Endodermal cell (in vitro differentiated cells): ENCODE results near the gene C17orf114.
A peak's percentile ranks its signal among the peaks of the same experiment; 100 is the strongest.

Experiments used
- DNase-seq: peaks from one replicate; pipeline ENCODE4 v3.0.0-alpha.2; 2017
- H3K27ac ChIP-seq: 2 replicates; pipeline ENCODE4 v1.5.1; 2013; ENCODE audit warnings: mild to moderate bottlenecking, low read depth, low read length, moderate library complexity
- H3K27me3 ChIP-seq: 2 replicates; pipeline ENCODE4 v1.6.1; 2013; ENCODE audit warnings: mild to moderate bottlenecking, low read length, moderate library complexity; ENCODE audit not compliant: insufficient read depth, control insufficient read depth, poor library complexity, severe bottlenecking
- H3K36me3 ChIP-seq: 2 replicates; pipeline ENCODE4 v1.7.0; 2013; ENCODE audit warnings: mild to moderate bottlenecking, low read length, moderate library complexity; ENCODE audit not compliant: control insufficient read depth, insufficient read depth
- H3K4me1 ChIP-seq: one replicate; pipeline ENCODE4 v1.7.0; 2013; ENCODE audit warnings: low read length; ENCODE audit not compliant: control insufficient read depth, insufficient read depth
- H3K4me3 ChIP-seq: 2 replicates; pipeline ENCODE4 v1.5.1; 2013; ENCODE audit warnings: mild to moderate bottlenecking, low read length, moderate library complexity
- H3K9ac ChIP-seq: 2 replicates; pipeline ENCODE4 v1.6.1; 2013; ENCODE audit warnings: mild to moderate bottlenecking, low read length, moderate library complexity; ENCODE audit not compliant: poor library complexity, severe bottlenecking; ENCODE audit errors: extremely low read depth
- H3K9me3 ChIP-seq: 2 replicates; pipeline ENCODE4 v1.6.1; 2013; ENCODE audit warnings: mild to moderate bottlenecking, low read length, moderate library complexity; ENCODE audit not compliant: control insufficient read depth
- H3K27ac Mint-ChIP-seq: 2 replicates; pipeline ENCODE4 v1.8.0; 2020; ENCODE audit warnings: mixed read lengths
- H3K27me3 Mint-ChIP-seq: 2 replicates; pipeline ENCODE4 v1.8.0; 2021; ENCODE audit warnings: mild to moderate bottlenecking, mixed read lengths; ENCODE audit not compliant: insufficient read depth
- H3K36me3 Mint-ChIP-seq: 2 replicates; pipeline ENCODE4 v1.8.0; 2020; ENCODE audit warnings: low read depth, mixed read lengths
- H3K4me1 Mint-ChIP-seq: 2 replicates; pipeline ENCODE4 v1.8.0; 2020; ENCODE audit warnings: mixed read lengths
- H3K4me3 Mint-ChIP-seq: 2 replicates; pipeline ENCODE4 v1.8.0; 2020; ENCODE audit warnings: mild to moderate bottlenecking, moderate library complexity, mixed read lengths
- H3K9me3 Mint-ChIP-seq: 2 replicates; pipeline ENCODE4 v1.8.0; 2020; ENCODE audit warnings: mild to moderate bottlenecking, mixed read lengths
- WGBS, 2 experiments: methylation state at CpG; one replicate each; pipeline versions ENCODE4 v1.1.5 to v1.1.7; 2013; ENCODE audit warnings: missing lambda C conversion rate in 2 of 2, mixed read lengths in 1 of 2; ENCODE audit not compliant: insufficient coverage in 1 of 2, insufficient read length in 1 of 2; 5-methylcytosine and 5-hydroxymethylcytosine counted together
- TF ChIP-seq, protein P1 (sequence below): fragments of 200-600 bp; sonication (generic); conservative IDR thresholded peaks from 2 replicates; pipeline ENCODE4 v1.5.0; 2021; ENCODE audit warnings: antibody characterized with exemption, mild to moderate bottlenecking

Gene C17orf114

DNA sequence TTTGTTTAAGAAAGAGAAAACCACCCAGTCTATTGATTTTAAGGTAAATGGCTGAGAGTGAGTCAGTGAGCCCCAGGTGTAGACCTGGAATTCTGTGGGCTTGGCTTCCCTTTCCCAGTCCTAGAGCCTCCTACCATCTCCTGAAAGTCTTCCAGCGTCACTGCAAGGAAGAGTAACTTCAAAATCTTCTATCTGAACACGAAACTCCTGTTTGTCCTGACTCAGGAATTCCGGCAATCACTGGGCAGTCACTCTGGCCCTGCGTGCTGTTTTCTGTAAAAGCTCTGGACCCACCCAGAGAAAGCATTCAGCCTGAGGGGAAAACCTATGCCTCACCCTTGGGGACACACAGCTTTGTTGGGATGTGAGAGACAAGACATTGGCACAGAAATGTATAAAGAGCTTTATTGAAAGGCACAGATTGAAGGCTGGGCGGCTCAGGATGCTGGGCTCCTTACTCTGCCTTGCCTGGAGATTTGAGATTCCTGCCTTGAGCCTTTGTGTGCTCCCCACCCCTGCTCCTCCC, 46.9 kb upstream of the C17orf114 start:
- H3K27me3 ChIP-seq = no peaks in the 10 kb centered on the region
- H3K4me1 ChIP-seq = no peaks in the 10 kb centered on the region
- H3K9me3 ChIP-seq = no peaks in the 10 kb centered on the region
- H3K4me3 ChIP-seq = no peak overlapping the region
- Mint-ChIP-seq H3K9me3 (no peaks in the 10 kb centered on the region), H3K36me3 (no peaks in the 10 kb centered on the region), H3K4me3 (no peak overlapping the region), H3K27ac (peak overlapping the region; percentile 81), H3K27me3 (no peaks in the 10 kb centered on the region), H3K4me1 (peaks cover 27% of the 10 kb centered on the region)
- no peaks in the 10 kb centered on the region for H3K36me3 ChIP-seq
- no peak overlapping the region for H3K27ac ChIP-seq
- DNase-seq = peak; percentile 68
- 77 to 82% methylated on average over 4 to 5 of the region's 5 CpGs for WGBS, 2 experiments
- no peak overlapping the region for H3K9ac ChIP-seq
- TF ChIP-seq, protein P1, sequence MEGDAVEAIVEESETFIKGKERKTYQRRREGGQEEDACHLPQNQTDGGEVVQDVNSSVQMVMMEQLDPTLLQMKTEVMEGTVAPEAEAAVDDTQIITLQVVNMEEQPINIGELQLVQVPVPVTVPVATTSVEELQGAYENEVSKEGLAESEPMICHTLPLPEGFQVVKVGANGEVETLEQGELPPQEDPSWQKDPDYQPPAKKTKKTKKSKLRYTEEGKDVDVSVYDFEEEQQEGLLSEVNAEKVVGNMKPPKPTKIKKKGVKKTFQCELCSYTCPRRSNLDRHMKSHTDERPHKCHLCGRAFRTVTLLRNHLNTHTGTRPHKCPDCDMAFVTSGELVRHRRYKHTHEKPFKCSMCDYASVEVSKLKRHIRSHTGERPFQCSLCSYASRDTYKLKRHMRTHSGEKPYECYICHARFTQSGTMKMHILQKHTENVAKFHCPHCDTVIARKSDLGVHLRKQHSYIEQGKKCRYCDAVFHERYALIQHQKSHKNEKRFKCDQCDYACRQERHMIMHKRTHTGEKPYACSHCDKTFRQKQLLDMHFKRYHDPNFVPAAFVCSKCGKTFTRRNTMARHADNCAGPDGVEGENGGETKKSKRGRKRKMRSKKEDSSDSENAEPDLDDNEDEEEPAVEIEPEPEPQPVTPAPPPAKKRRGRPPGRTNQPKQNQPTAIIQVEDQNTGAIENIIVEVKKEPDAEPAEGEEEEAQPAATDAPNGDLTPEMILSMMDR = no peak

DNA sequence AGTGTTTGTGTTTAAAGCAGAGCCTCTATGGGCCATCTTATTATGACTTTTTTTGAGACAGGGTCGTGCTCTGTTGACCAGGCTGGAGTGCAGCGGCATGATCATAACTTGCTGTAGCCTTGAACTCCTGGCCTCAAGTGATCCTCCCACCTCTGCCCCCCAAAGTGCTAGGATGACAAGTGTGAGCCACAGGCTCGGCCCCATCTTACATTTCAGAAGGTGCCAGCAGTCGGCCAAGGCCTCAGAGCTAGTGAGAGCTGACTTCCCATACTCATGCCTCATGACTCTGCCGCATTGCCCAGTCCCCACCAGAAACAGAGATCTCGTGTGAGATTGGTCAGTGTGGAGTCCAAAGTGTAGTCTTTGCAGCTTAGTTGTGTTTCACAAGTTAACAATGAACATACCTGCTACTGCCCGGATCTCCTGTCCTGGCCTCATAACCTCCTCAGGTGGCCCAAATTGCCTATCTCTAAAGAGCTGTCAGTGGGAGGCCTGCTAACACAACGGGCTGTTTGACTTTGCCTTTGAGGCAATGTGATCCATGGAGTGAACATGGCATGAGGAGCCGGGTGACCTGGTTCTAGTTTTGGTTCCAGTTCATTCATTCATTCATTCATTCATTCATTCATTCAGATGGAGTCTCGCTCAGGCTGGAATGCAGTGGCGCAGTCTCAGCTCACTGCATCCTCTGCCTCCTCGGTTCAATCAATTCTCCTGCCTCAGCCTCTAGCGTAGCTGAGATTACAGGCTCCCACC, 44.7 kb upstream of the C17orf114 start:
- Histone ChIP-seq H3K36me3 (no peaks in the 10 kb centered on the region), H3K4me3 (no peak overlapping the region), H3K4me1 (no peaks in the 10 kb centered on the region), H3K27ac (no peak overlapping the region), H3K9ac (no peak overlapping the region), H3K27me3 (no peaks in the 10 kb centered on the region), H3K9me3 (no peaks in the 10 kb centered on the region)
- TF ChIP-seq, protein P1 = no peak
- no peak overlapping the region for H3K4me3 Mint-ChIP-seq
- 84 to 87% methylated on average over 13 of the region's 13 CpGs for WGBS, 2 experiments
- DNase-seq = no peak
- peaks cover 20% of the 10 kb centered on the region for H3K4me1 Mint-ChIP-seq
- peaks cover 3% of the 10 kb centered on the region for H3K36me3 Mint-ChIP-seq
- no peaks in the 10 kb centered on the region for H3K27me3 Mint-ChIP-seq
- no peak overlapping the region for H3K27ac Mint-ChIP-seq
- H3K9me3 Mint-ChIP-seq = no peaks in the 10 kb centered on the region

DNA sequence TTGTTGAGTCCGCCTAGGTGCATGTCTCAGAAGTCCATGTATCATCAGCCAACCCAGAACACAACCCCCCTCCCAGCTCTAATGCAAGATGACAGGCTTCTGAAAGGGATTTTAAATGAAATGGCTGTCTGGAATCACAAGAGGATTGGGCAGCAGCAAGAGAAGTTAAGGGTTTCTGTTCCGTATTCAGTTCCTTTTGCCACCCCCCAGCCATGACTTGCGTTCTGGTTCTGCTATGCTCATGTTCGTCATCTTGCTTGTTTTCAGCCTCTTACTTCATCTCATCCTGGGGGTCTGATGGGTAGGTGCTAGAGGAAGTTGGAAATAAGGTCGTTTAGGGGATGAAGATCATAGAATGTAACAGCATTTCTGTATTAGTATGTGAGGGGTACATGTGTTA, 43.0 kb upstream of the C17orf114 start:
- H3K9ac ChIP-seq = no peak overlapping the region
- H3K27ac Mint-ChIP-seq = no peak overlapping the region

More for the DNA sequence above, 43.0 kb upstream of the C17orf114 start:
- peaks cover 16% of the 10 kb centered on the region for H3K4me1 Mint-ChIP-seq
- DNase-seq = no peak
- no peaks in the 10 kb centered on the region for H3K36me3 ChIP-seq
- H3K4me3 ChIP-seq = no peak overlapping the region
- H3K9me3 ChIP-seq = no peaks in the 10 kb centered on the region
- no peaks in the 10 kb centered on the region for H3K4me1 ChIP-seq
- H3K36me3 Mint-ChIP-seq = peaks cover 3% of the 10 kb centered on the region
- H3K27ac ChIP-seq = no peak overlapping the region
- TF ChIP-seq, protein P1 = no peak
- 98 to 100% methylated on average over 2 to 5 of the region's 5 CpGs for WGBS, 2 experiments
- no peaks in the 10 kb centered on the region for H3K27me3 ChIP-seq
- H3K27me3 Mint-ChIP-seq = no peaks in the 10 kb centered on the region
- no peak overlapping the region for H3K4me3 Mint-ChIP-seq
- H3K9me3 Mint-ChIP-seq = no peaks in the 10 kb centered on the region
